GM21528 (cell line): Measurements from ENCODE around the gene FAAP100.

ENCODE experiments used
- ATAC-seq: cut with Tn5 transposase; IDR thresholded peaks from one replicate; pipeline ENCODE4 v1.9.1; 2021; ENCODE audit warnings: mild to moderate bottlenecking, moderate library complexity; ENCODE audit not compliant: unreplicated experiment, low FRiP score

The FAAP100 gene

DNA sequence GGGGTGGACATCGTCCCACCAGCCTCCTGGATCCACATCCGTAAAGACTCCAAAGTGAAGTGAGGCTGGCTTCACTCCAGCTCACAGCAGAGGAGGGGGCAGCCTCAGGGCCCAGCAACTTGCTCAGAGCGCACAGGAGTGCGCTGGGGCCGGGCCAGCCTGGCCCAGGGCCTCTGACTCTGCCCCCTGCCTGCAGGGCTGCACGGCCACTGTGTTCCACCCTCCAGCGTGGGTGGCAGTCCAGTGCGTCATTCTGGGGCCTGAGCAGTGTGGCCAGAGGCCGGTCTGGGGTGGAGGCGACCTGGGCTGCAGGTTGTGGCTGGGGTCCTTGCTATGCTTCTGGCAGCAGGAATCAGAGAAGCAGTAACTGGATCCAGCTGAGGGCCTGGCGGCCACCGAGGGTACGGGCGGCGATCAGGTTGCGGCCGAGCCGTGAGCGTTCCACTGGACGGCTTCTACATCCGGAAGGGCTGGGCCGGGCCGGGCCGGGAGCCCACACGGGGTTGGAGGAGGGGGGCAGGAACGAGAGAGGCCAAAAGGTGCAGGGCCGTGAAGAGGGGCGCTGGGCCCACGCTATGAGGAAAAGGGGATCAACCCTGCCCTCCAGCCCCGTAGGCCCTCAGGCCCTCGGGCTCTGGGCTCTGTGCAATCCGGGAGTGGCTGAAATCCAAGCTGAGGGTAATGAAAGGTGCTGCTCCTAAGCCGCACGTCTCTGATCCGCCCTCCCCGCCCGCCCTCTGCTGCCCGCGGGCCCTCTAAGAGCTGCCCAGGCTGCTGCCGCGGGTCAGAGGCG is 24.4 kb downstream of the FAAP100 start, which contains the start of gene FSCN2:
TSS of gene FSCN2 (plus strand) at position 787 of the 793 bp plus-strand sequence. CDS start 155 bp downstream, outside the sequence.
- no peak for ATAC-seq

DNA sequence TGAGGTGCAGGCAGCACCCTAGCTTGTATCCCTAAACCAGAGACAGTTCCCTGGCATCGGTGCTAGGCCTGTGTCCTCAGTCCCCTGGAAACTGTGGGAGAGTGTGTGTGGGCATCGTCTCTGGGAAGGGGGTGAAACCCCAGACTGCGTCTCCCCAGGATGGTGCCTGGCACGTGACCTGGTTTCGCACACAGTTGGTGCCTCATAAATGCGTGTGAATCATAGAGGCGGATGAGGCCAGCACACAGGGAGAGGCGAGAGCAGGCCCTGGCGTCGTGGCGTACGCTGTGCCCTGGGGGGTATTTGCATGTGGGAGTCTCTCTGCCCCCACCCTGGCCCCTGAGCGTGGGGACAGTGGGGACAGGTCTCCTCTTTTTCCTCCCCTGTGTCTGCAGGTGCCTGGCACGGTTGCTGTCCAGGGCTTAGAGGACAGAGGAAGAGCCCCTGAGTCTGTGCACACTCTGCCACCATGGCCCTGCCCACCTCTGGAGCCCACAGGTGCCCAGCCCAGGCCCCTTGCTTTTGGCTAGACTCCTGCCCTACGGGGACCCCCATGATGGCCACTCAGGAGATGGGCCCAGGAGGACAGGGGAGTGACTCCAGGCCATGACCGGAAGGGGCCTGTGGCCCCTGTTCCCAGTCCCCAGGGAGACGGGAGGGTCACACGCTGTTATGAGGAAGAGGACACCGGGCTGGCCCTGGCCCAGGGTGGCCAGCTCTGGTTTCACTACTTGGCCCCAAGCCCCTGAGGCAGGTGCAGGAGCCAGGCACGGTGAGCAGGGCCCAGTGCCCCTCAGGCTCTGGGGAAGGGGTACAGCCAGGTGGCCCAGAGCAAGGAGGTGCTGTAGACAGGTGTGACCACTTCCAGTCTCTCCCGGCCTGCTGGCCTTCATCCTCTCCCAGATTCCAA is 25.2 kb downstream of the FAAP100 start:
- ATAC-seq, result no peak

- ATAC-seq, result no peak
Measured at GRCh38 chr17:81524865-81525159, 27.3 kb downstream of the FAAP100 start.

DNA sequence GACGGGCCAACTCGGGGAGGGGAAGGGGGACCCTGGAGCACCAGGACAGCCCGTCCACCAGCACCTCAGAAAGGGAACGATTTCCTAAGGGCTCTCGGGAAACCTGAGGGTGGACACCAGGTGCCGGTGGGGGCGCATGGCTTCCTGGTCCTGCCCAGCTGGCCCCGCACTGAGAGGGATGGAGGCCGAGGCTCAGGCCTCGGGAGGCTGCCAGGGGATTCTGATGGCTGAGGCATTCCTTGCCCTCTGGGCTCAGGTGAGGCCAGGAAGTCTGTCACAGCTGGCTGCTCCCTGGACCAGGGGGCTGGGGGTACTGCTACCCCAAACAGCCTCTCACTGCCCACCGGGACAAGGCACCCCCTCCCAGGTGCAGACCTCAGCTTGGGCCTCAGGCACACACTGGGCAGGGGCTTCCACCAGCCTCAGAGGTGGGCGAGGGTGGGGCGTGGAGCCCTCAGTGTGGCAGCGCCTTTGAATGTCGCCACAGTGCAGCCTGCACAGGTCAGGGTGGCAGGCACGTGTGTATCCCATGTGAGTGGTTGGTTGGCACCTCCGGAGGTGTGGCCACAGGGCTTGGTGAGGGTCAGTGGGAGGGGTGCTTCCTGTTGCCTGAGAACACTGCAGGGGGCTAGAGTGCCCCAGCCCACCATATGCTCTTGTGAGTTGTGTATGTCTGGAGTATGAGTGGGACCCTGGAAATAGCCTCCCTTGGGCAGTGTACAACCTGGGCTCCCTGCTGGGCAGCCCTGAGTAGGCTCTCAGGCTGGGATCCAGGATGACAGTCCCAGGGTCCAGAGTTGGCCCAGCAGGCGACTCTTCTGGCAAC is 27.9 kb downstream of the FAAP100 start:
- ATAC-seq, result no peak

DNA sequence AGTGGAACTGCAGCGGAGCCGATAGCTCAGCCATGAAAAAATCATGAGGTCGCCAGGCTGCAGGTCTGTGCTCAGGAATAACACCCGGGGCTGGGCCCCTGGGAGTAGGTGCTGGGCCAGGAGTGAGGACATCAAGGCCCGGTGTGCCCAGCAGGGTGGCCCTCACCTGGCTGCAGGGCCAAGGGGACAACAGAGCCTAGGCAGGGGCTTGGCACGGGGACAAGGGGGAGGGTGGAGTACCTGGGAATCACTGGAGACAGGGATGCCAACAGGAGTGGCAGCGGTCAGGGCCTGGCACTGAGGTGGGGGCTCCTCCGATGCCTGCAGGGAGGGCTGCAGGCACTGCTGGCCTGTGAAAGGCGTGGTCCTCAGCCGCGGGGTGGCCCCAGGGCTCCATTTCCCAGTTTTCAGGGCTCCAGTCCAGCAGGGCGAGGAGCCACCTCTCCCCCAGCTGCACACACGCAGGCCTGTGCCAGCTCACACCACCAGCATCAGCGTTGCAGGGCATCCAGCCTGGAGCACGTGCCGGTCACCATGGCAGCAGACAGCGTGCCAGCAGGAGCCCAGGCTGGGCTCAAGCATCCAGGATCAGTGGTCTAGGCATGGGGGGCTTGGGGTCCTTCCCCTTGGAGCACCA is 28.6 kb downstream of the FAAP100 start:
- ATAC-seq, result no peak

DNA sequence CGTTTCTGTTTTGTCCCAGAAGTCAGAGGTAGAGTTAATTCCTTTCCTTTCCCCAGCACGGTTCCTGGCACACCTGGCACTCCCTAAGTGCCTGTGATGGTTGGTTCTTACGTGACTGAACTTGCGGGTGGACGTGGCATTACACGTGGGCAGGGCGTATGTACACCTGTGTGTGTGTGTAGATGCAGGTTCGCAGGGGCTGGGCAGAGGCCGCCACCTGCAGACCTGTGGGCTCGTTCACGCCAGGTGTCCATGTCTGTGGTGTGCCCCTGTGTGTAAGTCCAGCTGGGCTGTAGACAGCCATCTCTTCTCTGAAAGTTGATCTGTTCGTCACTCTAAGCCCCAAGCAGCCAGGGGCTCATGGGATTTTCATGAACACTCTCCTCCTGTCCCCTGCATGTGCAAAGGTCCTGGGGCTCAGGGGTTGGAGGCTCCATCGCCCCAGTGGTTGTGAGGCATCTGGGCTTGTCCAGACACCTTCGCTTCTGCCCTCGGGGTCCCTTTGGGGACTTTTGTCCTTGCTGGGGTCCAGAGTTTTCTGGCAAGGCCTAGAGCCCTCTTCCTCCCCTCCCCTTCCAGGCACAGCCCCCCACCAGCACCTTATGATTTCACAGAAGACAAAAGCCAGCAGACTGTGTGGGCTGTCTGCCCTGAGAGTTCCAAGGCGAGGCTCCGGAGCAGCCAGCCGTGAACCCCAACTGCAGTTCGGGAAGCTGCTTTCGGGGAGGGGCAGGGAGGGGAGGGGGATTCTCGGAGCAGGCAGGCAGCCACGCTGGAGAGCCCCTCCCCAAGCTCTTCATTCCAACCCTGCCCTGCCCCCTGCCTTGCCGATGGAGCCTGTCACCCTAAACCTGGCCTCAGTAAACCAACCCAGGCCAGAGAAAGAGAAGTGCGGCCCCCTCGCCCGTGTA is 29.4 kb downstream of the FAAP100 start:
- ATAC-seq, result no peak

DNA sequence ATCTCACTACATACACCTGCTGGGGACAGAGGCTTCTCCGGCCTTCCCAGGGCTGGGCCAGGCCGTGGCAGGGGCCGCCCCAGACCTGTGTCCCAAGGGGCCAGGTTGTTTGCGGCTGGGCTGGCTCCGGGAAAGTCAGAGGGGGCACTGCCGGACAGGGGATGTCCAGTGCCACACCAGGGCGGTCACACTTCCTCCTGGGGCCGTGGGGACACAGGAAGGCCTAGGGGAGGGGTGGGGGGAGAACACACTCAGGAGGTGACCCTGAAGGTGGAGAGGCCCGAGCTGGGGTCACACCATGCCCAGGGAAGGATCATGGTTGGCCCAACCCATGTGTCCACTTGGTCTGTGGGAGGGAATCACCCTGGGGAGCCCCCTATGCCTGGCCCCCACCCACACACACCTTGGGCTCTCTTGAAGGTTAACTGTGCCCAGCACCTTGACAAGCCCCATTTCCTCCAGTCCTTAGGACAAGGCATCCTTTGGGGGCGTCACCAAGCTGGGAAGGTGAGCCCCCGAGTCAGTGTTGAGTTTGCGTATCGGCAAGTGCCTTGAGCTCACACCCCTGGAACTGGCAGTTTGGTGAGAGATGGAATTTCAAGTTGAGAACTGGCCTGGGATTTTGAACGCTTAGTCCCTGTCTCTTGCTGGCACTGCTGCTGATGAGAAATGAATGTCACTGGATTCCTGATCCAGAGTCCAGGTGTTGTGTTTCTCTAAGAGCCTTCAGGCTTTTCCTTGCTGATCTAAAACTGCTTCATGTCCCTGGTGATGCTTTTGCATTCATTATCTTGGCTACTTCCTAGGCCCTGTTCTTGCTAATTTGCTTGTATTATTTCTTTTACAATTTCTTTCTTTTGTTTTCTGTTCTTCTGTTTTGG is 31.9 kb downstream of the FAAP100 start:
- no peak for ATAC-seq

DNA sequence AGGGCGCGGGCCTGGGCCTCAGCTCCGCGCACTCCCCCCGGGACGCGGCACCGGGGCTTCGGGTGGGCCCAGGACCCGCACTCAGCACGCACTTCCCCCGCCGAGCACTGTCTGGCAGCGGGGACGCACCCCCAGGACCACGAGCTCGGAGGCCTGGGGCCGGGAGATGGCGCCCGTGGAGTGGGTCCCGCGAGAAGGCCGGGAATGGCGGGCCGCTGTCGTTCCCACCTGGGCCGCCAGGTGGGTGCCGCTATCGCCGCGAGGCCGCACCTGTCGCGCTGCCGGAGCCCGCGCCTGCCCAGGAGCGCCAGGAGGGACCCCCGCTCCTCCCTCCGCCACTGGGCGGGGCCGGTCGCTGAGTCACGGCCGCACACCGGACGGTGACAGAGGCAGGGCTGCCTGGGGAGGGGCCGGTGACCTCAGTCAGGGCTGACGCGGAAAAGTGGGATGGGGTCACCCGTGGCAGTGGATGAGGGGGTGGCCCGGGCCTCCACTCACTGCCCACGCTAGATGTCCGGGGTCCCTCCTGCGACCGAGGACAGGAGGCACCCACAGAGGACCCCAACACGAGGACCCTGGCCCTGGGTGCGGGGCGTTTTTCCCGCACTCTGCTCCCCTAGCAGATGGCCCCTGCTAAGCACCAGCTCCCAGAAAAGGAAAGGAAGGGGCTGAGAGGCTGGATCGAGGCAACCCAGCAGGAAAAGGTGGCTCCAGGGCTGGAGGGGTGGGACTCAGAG is 32.7 kb downstream of the FAAP100 start:
- no peak for ATAC-seq

GRCh38 chr17:81518785-81519283 is 33.3 kb downstream of the FAAP100 start:
- no peak for ATAC-seq

- no peak for ATAC-seq
Measured at GRCh38 chr17:81518113-81518784, 33.9 kb downstream of the FAAP100 start.

DNA sequence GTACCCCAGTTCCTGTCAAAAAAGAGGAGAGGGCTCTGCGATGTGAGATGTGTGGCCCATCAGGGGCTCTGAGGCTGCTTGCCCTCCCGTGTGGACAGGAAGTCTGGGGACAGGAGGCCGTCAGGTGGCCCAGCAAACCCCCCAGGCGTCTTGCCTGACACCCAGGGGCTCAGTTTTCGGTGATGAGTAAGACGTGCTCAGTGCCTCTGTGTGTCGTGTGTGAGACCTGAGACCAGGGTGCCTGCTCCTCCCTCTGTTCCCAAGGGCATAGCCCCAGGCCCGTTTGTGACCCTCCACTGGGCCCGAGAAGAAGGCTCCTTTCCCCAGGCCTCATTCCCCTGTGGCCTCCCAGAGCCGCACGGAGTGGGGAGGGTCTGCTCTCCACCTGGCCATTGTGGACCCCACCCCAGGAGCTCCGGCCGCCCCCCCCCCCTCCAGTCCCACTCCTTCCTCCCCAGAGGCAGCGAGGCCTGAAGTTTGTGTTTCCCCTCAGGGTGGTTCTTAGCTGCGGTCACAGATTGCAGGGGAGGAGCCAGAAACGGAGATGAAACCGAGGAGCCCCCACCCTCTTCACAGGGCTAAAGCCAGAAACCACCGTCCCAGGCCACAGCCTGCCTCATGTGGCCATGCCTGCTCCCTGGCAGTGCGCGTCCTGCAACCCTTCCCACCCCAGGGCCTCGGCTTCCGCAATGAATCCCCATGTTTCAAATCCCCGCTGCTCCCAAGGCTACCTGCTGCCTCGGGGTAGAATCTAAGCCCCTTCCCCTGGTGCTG is 34.6 kb downstream of the FAAP100 start:
- ATAC-seq, result no peak

DNA sequence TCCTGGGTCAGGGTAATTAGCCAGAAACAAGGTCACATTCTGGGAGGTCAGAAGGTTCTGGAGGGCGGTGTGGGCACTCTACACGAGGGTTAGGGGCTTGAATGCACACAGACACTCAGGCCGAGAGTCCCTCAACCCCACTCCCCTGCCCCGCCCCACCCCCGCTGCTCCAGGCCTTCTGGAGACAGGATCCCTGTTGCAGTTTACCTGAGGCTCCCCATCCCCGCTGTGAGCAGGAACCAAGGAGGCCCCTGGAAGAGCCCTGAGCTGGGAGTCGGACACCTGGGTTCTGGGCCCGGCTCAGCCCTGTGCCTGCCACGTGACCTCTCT is 35.2 kb downstream of the FAAP100 start:
- ATAC-seq, result no peak

- ATAC-seq, result no peak
Measured at GRCh38 chr17:81516439-81516838, 35.7 kb downstream of the FAAP100 start.

DNA sequence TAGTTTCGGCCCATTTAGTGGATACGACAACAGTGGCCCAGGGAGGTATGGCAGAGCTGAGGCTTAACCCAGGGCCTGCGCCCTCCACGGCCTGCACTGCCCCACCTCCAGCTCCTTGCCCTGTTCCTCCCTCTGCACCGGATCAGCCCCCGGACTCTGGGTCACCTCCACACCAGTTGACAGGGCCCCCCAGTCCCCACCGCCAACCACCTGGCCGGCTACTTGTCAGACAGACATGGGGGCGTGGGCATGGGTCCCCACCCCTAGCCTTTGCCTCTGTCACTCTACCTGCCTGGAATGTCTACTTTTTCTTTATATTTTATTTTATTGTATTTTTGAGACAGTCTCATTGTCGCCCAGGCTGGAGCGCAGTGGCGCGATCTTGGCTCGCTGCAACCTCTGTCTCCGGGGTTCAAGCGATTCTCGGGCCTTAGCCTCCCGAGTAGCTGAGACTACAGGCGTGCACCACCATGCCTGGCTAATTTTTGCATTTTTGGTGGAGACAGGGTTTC is 36.6 kb downstream of the FAAP100 start:
- ATAC-seq, result no peak

GRCh38 chr17:81514739-81515529 is 37.2 kb downstream of the FAAP100 start:
- ATAC-seq, result no peak

- no peak for ATAC-seq
Measured at GRCh38 chr17:81514489-81514738, 37.7 kb downstream of the FAAP100 start.
